ENCODE results near the gene PRKN.

PRKN gene

GRCh38 chr6:162627362-162627761, 100.2 kb downstream of the PRKN start:
- Histone ChIP-seq H2AFZ (ENCODE audit: low read length) (no peak overlapping the region), H3K9ac (ENCODE audit: low read length) (no peak overlapping the region), H3K4me2 (ENCODE audit: low read depth, low read length) (no peak overlapping the region), H3K36me3 (replicated peaks; ENCODE audit: insufficient read depth, low read length) (no peaks in the 10 kb centered on the region), H3K4me1 (ENCODE audit: low read length) (no peaks in the 10 kb centered on the region), H3K4me3 (ENCODE audit: low read length) (no peak overlapping the region), H4K20me1 (ENCODE audit: insufficient read depth, low read length) (no peaks in the 10 kb centered on the region), H3K9me3 (replicated peaks; ENCODE audit: insufficient read depth, low read length) (no peaks in the 10 kb centered on the region), H3K27me3 (replicated peaks; ENCODE audit: insufficient read depth, low read length) (no peaks in the 10 kb centered on the region), H3K9me2 (replicated peaks; ENCODE audit: insufficient read depth, low read length) (no peaks in the 10 kb centered on the region), H3F3A (ENCODE audit: insufficient read depth, low read length) (no peaks in the 10 kb centered on the region), H3K27ac (ENCODE audit: low read length) (no peak overlapping the region), H3K79me2 (ENCODE audit: low read length) (no peaks in the 10 kb centered on the region)
- no peak for DNase-seq
- no peak for TF ChIP-seq EZH2 (optimal IDR thresholded peaks at IDR 0.05; ENCODE audit: low read depth, low read length)
- no peak for TF ChIP-seq CTCF (IDR thresholded peaks at IDR 0.05; ENCODE audit: low read length)
- no peak for TF ChIP-seq EZH2phosphoT487 (IDR thresholded peaks at IDR 0.05; ENCODE audit: low read length)

GRCh38 chr6:162626869-162627268, 100.7 kb downstream of the PRKN start:
- DNase-seq: no peak
- no peaks in the 10 kb centered on the region for H3K4me1 ChIP-seq (ENCODE audit: low read length)
- no peaks in the 10 kb centered on the region for H3K36me3 ChIP-seq (replicated peaks; ENCODE audit: insufficient read depth, low read length)
- TF ChIP-seq EZH2 (optimal IDR thresholded peaks at IDR 0.05; ENCODE audit: low read depth, low read length) (no peak), EZH2phosphoT487 (IDR thresholded peaks at IDR 0.05; ENCODE audit: low read length) (no peak), CTCF (IDR thresholded peaks at IDR 0.05; ENCODE audit: low read length) (no peak)
- H3K9ac ChIP-seq (ENCODE audit: low read length): no peak overlapping the region
- H3K27ac ChIP-seq (ENCODE audit: low read length): no peak overlapping the region
- H3K27me3 ChIP-seq (replicated peaks; ENCODE audit: insufficient read depth, low read length): no peaks in the 10 kb centered on the region
- H3K79me2 ChIP-seq (ENCODE audit: low read length): no peaks in the 10 kb centered on the region
- no peaks in the 10 kb centered on the region for H4K20me1 ChIP-seq (ENCODE audit: insufficient read depth, low read length)
- no peak overlapping the region for H2AFZ ChIP-seq (ENCODE audit: low read length)
- no peak overlapping the region for H3K4me2 ChIP-seq (ENCODE audit: low read depth, low read length)
- no peak overlapping the region for H3K4me3 ChIP-seq (ENCODE audit: low read length)
- H3K9me2 ChIP-seq (replicated peaks; ENCODE audit: insufficient read depth, low read length): no peaks in the 10 kb centered on the region
- H3K9me3 ChIP-seq (replicated peaks; ENCODE audit: insufficient read depth, low read length): no peaks in the 10 kb centered on the region
- H3F3A ChIP-seq (ENCODE audit: insufficient read depth, low read length): no peaks in the 10 kb centered on the region

GRCh38 chr6:162625846-162626540, 101.6 kb downstream of the PRKN start:
- H3K4me1 ChIP-seq (ENCODE audit: low read length): no peaks in the 10 kb centered on the region
- no peak overlapping the region for H2AFZ ChIP-seq (ENCODE audit: low read length)
- H3K27ac ChIP-seq (ENCODE audit: low read length): no peak overlapping the region
- no peaks in the 10 kb centered on the region for H3K9me3 ChIP-seq (replicated peaks; ENCODE audit: insufficient read depth, low read length)
- H3K27me3 ChIP-seq (replicated peaks; ENCODE audit: insufficient read depth, low read length): no peaks in the 10 kb centered on the region
- TF ChIP-seq EZH2 (optimal IDR thresholded peaks at IDR 0.05; ENCODE audit: low read depth, low read length) (no peak), EZH2phosphoT487 (IDR thresholded peaks at IDR 0.05; ENCODE audit: low read length) (no peak)
- H3K4me3 ChIP-seq (ENCODE audit: low read length): no peak overlapping the region
- no peaks in the 10 kb centered on the region for H4K20me1 ChIP-seq (ENCODE audit: insufficient read depth, low read length)
- no peaks in the 10 kb centered on the region for H3F3A ChIP-seq (ENCODE audit: insufficient read depth, low read length)
- H3K79me2 ChIP-seq (ENCODE audit: low read length): no peaks in the 10 kb centered on the region
- H3K4me2 ChIP-seq (ENCODE audit: low read depth, low read length): no peak overlapping the region
- H3K36me3 ChIP-seq (replicated peaks; ENCODE audit: insufficient read depth, low read length): no peaks in the 10 kb centered on the region
- H3K9ac ChIP-seq (ENCODE audit: low read length): no peak overlapping the region
- no peak for DNase-seq
- H3K9me2 ChIP-seq (replicated peaks; ENCODE audit: insufficient read depth, low read length): no peaks in the 10 kb centered on the region

- no peak overlapping the region for H2AFZ ChIP-seq (ENCODE audit: low read length)
- no peaks in the 10 kb centered on the region for H3K9me3 ChIP-seq (replicated peaks; ENCODE audit: insufficient read depth, low read length)
- no peaks in the 10 kb centered on the region for H3K9me2 ChIP-seq (replicated peaks; ENCODE audit: insufficient read depth, low read length)
- H3K9ac ChIP-seq (ENCODE audit: low read length): no peak overlapping the region
- no peak overlapping the region for H3K4me3 ChIP-seq (ENCODE audit: low read length)
- H3K27me3 ChIP-seq (replicated peaks; ENCODE audit: insufficient read depth, low read length): no peaks in the 10 kb centered on the region
- H3F3A ChIP-seq (ENCODE audit: insufficient read depth, low read length): no peaks in the 10 kb centered on the region
- no peaks in the 10 kb centered on the region for H3K36me3 ChIP-seq (replicated peaks; ENCODE audit: insufficient read depth, low read length)
- no peaks in the 10 kb centered on the region for H3K79me2 ChIP-seq (ENCODE audit: low read length)
- no peak for DNase-seq
- H3K4me1 ChIP-seq (ENCODE audit: low read length): no peaks in the 10 kb centered on the region
- H3K27ac ChIP-seq (ENCODE audit: low read length): no peak overlapping the region
- TF ChIP-seq CTCF (IDR thresholded peaks at IDR 0.05; ENCODE audit: low read length): no peak
- no peak for TF ChIP-seq EZH2phosphoT487 (IDR thresholded peaks at IDR 0.05; ENCODE audit: low read length)
- TF ChIP-seq EZH2 (optimal IDR thresholded peaks at IDR 0.05; ENCODE audit: low read depth, low read length): no peak
- H3K4me2 ChIP-seq (ENCODE audit: low read depth, low read length): no peak overlapping the region
- no peaks in the 10 kb centered on the region for H4K20me1 ChIP-seq (ENCODE audit: insufficient read depth, low read length)
These were observed 105.0 kb downstream of the PRKN start for GRCh38 chr6:162622572-162622971.
